GM19468 (cell line): ENCODE data around the gene SIRT3.

Experiments
- ATAC-seq: cut with Tn5 transposase; IDR thresholded peaks from one replicate; pipeline ENCODE4 v1.9.1; 2021; ENCODE audit warnings: mild to moderate bottlenecking, moderate library complexity, moderate number of reproducible peaks; ENCODE audit not compliant: unreplicated experiment; ENCODE audit errors: extremely low read depth

SIRT3 gene

DNA sequence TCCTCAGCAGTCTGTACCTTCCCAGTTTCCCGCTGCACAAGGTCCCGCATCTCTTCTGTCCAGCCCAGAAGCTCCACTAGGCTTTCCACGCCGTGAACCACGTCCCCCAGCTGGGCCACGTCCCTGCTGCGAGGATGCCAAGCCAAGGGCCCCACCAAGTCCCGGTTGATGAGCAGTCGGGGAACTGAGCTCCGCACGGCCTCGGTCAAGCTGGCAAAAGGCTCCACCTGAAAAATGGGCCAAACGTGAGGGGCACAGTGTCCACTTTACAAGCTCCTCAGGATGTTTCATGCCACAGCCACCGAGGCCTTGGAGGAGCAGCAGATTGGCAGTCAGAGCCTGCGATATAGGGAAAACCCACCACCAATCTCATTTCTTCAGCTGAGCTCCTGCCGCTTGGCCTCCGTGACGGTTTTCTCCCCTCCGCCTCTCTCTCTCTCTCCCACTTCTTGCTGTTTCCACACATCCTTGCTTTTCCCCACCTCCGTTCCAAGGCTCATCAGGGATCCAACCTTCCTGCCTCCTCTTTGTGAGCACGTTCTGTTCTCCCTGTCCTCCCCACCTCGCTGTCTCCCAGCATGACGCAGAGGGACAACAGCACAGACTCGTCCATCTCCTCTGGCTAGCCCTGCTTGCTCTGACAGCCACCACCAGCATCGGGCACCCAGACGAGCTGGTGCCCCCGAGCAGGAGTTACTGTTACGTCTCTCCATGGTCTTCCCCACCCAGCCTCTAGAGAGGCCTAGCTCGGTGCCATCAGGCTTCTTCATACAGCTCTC is 17.1 kb downstream of the SIRT3 start:
- no peak for ATAC-seq

DNA sequence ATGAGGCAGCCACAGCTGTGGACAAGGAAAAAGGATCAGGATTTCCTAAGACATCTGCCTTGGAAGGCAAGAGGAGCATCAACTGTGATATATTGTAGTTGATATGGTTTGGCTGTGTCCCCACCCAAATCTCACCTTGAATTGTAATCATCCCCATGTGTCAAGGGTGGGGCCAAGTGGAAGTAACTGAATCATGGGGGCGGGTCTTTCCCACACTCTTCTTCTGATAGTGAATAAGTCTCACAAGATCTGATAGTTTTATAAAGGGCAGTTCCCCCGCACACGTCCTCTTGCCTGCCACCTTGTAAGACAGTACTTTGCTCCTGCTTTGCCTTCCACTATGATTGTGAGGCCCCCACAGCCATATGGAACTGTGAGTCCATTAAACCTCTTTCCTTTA is 18.4 kb downstream of the SIRT3 start:
- no peak for ATAC-seq

GRCh38 chr11:216081-216974 is 19.8 kb downstream of the SIRT3 start:
- ATAC-seq = no peak

DNA sequence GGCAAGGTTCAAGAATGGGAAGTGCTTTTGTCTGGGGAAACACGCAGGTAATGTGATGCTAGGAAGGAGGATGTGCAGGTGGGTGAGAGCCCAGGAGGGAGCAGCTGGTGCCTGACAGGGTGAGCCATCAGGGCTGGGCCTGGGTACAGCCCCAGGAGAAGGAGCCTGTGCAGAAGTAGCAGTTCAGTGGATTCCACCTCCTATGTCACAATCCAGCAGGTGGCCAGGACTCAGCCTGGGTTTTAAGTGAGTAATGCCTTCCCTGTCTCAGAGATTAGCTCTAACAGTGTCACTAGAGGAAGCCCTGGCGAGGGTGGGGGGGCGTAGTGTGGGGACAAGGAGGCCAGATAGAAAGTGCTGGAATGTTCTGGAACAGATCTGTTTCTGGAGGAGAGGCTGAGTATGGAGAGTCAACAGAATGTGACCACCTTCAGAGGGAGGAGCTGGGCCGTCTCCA is 20.5 kb downstream of the SIRT3 start:
- ATAC-seq = no peak

DNA sequence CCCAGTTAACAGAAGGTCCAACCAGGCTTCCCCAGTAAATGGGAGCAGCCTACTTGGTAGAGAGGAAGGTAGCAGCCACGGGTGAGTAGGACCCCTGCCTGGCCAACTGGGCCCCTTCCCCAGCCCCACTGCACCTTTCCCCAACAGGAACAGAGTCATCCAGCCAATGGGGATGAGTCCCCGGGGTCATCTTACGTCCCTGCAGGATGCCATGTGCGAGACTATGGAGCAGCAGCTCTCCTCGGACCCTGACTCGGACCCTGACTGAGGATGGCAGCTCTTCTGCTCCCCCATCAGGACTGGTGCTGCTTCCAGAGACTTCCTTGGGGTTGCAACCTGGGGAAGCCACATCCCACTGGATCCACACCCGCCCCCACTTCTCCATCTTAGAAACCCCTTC is 22.1 kb downstream of the SIRT3 start:
- ATAC-seq = no peak

DNA sequence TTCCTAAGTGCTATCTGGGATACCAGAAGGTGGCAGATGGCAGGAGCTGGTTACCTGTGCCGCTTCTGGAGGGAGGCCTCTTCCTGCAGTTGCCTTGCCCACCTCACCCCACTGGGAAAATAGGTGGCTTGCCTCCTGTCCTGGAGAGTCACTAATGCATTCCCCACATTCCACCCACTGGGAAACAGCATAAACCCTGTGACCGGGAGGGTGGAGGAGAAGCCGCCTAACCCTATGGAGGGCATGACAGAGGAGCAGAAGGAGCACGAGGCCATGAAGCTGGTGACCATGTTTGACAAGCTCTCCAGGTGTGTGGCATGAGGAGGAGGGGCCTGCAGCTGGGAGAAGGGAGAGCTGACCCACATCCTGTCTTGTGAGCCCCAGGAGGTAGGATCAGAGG is 23.0 kb downstream of the SIRT3 start:
- no peak for ATAC-seq

DNA sequence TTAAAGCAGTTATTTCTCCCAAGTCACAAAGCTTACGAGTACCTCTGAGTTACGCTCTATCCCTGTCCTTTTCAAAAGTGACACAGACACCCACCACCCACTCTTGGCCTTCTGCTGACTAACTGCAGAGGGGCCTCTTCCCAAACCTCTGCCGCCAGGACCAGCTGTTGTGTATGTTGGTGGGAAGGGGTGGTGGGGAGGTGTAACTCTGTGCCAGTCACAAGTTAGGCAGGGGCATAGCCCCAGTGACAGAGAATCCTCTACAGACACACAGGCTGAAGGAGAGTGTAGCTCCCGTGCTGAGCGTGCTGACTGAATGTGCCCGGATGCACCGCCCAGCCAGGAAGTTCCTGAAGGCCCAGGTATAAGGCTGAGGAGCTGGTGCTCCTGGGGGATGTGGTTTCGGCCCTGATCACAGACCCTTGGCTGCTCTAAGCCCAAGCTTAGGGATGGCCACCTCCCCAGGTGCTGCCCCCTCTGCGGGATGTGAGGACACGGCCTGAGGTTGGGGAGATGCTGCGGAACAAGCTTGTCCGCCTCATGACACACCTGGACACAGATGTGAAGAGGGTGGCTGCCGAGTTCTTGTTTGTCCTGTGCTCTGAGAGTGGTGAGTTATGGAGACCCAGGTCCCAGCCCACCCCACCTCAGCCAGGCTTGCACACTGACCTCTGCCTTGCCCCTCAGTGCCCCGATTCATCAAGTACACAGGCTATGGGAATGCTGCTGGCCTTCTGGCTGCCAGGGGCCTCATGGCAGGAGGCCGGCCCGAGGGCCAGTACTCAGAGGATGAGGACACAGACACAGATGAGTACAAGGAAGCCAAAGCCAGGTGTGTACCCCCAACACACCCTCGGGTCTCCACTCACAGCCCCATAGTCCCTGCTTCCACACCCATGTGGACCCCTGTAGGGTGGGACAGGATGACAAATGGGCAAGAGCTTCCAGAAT is 23.7 kb downstream of the SIRT3 start:
- no peak for ATAC-seq

- ATAC-seq = no peak
Observed at GRCh38 chr11:211741-212140, 24.4 kb downstream of the SIRT3 start.

- no peak for ATAC-seq
Observed at GRCh38 chr11:211295-211694, 24.8 kb downstream of the SIRT3 start.

- ATAC-seq = no peak
Observed at GRCh38 chr11:210803-211180, 25.4 kb downstream of the SIRT3 start.

- ATAC-seq = no peak
Observed at GRCh38 chr11:210122-210802, 25.9 kb downstream of the SIRT3 start.

DNA sequence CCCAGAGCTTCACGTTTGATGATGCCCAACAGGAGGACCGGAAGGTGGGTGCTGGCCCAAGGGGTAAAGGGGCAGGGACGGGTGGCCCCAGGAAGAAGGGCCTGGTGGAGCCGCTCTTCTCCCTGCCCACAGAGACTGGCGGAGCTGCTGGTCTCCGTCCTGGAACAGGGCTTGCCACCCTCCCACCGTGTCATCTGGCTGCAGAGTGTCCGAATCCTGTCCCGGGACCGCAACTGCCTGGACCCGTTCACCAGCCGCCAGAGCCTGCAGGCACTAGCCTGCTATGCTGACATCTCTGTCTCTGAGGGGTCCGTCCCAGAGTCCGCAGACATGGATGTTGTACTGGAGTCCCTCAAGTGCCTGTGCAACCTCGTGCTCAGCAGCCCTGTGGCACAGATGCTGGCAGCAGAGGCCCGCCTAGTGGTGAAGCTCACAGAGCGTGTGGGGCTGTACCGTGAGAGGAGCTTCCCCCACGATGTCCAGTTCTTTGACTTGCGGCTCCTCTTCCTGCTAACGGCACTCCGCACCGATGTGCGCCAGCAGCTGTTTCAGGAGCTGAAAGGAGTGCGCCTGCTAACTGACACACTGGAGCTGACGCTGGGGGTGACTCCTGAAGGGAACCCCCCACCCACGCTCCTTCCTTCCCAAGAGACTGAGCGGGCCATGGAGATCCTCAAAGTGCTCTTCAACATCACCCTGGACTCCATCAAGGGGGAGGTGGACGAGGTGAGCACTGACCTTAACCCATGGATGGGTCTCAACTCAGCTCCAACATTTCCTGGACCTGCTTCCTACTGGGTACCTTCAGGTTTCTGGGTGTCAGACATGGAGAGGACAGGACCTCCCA is 26.6 kb downstream of the SIRT3 start:
- no peak for ATAC-seq

DNA sequence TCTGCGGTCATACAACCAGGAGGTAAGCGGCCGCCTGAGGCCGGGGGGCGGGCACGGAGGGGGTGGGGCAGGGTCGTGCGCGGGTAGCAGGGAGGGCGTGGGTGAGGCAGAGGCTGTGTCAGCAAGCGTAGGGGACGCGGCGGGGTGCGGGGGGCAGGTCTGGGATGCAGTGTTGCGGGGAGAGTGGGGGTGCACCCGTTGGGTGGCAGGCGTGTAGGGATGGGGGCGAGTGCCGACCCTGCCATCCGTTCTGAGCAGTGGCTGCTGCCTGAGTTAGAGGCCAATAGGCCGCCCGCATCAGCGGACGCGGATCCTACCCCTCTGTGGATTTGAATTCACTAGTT is 27.3 kb downstream of the SIRT3 start:
- no peak for ATAC-seq

DNA sequence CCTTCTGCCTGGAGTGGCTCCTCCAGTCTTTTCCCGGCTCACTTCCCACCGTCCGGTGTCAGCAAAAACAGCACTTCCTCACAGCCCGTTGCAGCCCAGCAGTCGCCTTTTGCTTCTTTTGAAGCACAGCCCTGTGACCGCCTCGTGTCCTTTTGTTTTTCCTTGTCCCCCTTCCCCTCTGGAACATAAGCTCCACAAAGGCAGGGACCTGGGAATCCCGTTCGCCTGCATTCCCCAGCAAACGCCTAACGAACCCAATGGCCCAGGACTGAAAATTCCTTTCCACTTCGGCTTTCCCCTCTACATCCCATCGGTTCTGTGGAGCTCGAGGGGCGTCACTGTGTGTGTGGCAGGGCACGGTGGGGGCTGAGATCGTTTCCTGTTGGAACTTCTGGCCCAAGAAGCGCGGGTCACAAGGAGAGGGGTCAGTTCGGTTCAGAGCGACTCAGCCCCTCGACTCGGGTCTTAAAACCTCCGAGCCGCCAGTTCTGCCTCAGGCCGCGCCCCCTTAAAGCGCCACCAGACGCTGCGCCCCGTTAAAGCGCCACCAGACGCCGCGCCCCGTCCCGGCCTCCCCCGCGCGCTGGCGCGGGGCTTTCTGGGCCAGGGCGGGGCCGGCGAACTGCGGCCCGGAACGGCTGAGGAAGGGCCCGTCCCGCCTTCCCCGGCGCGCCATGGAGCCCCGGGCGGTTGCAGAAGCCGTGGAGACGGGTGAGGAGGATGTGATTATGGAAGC is 27.8 kb downstream of the SIRT3 start:
- ATAC-seq = no peak

GRCh38 chr11:207863-208180 is 28.3 kb downstream of the SIRT3 start:
- ATAC-seq = peak; percentile 6

DNA sequence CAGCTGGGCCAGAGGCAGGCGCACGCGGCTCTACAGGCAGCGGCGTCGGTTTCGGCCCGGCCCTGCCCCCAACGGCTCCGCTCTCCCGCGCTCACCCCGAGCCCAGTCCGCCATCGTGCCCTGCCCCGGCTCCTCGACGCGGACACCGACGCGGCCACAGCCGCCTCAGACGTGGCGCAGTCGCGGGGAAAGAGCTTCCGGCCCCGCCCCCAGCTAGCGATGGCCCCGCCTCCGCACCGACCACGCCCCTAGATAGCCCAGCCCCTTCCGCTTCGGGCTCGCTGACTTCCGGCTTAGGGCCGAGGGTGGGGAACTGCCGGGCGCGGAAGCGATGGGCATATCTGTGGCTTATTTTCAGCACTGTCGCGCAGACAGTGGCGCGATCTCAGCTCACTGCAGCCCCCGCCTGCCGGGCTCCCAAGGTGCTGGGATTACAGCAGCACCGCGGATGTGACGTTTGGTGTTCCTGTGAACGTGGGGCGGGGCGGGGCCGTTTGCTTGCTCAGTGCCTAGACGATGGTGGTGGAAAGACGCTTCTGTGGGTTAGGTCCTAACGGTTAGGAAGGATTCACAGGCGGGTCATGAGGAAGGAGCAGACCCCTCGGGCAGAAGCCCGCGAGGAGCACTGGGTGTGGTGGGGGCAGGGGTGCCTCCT is 28.8 kb downstream of the SIRT3 start, which contains the start of the genes BET1L and RIC8A:
Gene BET1L (minus strand): TSS at position 192 of the 655 bp plus-strand sequence. CDS start 78 bp downstream, at position 114.
Gene RIC8A (plus strand): TSS at position 501 of the 655 bp plus-strand sequence. CDS start 1,147 bp downstream, outside the sequence.
- ATAC-seq = peak; percentile 59

GRCh38 chr11:206526-207207 is 29.5 kb downstream of the SIRT3 start:
- no peak for ATAC-seq
